Astrocyte of the spinal cord (primary cell): ENCODE results near the gene LOC101059915.
"Not testable (repeated sequence)": the region's sequence is repeated elsewhere in the genome, so short reads cannot be mapped to it uniquely, and the experiment has no call there.

ENCODE experiments used
- DNase-seq: peaks from one replicate; pipeline ENCODE4 v3.0.0; 2011; ENCODE audit warnings: low read depth, low spot score
- H3K4me3 ChIP-seq: 2 replicates; pipeline ENCODE4 v1.5.1; 2011; ENCODE audit warnings: low read depth, mild to moderate bottlenecking, low read length, moderate library complexity
- CTCF ChIP-seq: IDR thresholded peaks from 2 replicates; pipeline ENCODE4 v1.5.1; 2012; ENCODE audit warnings: low read depth, mild to moderate bottlenecking, low read length, inconsistent platforms
- in situ Hi-C: cut with HindIII; loops from 2 replicates; pipeline ENCODE4 v1.10.0; 2017; ENCODE audit warnings: low sequenced_read_pairs

Gene LOC101059915

GRCh38 chrX:71657267-71657666 lies 10.1 kb upstream of the LOC101059915 start:
- in situ Hi-C loops = no loop called here
- no peak for DNase-seq
- no peak for TF ChIP-seq CTCF
- no peak overlapping the region for H3K4me3 ChIP-seq

GRCh38 chrX:71659342-71659741 lies 8.0 kb upstream of the LOC101059915 start:
- no peak for DNase-seq
- no peak for TF ChIP-seq CTCF
- H3K4me3 ChIP-seq = no peak overlapping the region
- in situ Hi-C loops = no loop called here

GRCh38 chrX:71659959-71660358 lies 7.4 kb upstream of the LOC101059915 start:
- in situ Hi-C loops = no loop called here
- no peak overlapping the region for H3K4me3 ChIP-seq

GRCh38 chrX:71660562-71661416 lies 6.6 kb upstream of the LOC101059915 start:
- no peak for TF ChIP-seq CTCF
- no peak for DNase-seq
- in situ Hi-C loops = no loop called here
- H3K4me3 ChIP-seq = no peak overlapping the region

More at GRCh38 chrX:71659959-71660358, 7.4 kb upstream of the LOC101059915 start:
- no peak for DNase-seq
- no peak for TF ChIP-seq CTCF

- DNase-seq = no peak
Observed at GRCh38 chrX:71661919-71662318, 5.4 kb upstream of the LOC101059915 start.

GRCh38 chrX:71662654-71663053 lies 4.7 kb upstream of the LOC101059915 start:
- in situ Hi-C loops, DNase-seq: not testable (repeated sequence)

More at GRCh38 chrX:71661919-71662318, 5.4 kb upstream of the LOC101059915 start:
- in situ Hi-C loops = no loop called here
- no peak for TF ChIP-seq CTCF
- H3K4me3 ChIP-seq = no peak overlapping the region

GRCh38 chrX:71663238-71663637 lies 4.1 kb upstream of the LOC101059915 start:
- in situ Hi-C loops, H3K4me3 ChIP-seq, DNase-seq: not testable (repeated sequence)

More at GRCh38 chrX:71662654-71663053, 4.7 kb upstream of the LOC101059915 start:
- not testable (repeated sequence) for H3K4me3 ChIP-seq
